ENCODE measurements around the gene S100Z.
"Not testable (repeated sequence)": the region's sequence is repeated elsewhere in the genome, so short reads cannot be mapped to it uniquely, and the experiment has no call there.

The S100Z gene

DNA sequence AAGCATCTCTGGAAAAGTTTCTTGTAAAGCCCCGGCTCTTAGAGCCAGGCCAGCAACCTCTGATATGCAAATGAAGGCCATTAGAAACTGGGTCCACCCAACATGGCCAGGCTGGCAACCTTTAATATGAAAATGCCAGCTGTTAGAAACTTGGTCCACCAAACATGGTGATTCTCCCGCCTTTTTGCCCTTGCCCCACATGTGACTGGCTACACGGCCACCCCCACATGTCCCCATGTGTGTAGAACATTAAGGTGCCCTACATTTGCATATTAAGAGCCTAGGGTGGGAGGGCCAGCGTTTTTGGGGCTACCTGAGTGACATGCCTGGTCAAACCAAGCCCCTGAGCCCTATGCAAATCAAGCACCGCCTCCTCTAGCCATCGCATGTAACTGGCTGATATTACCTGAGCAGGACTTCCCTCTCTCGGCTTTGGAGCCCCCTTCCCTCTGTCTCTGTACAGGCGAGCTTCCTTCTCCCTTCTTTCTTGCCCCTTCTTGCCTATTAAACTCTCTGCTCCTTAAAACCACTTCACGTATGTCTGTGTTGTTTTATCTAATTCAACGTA is 39.0 kb downstream of the S100Z start:
- no peak for DNase-seq

DNA sequence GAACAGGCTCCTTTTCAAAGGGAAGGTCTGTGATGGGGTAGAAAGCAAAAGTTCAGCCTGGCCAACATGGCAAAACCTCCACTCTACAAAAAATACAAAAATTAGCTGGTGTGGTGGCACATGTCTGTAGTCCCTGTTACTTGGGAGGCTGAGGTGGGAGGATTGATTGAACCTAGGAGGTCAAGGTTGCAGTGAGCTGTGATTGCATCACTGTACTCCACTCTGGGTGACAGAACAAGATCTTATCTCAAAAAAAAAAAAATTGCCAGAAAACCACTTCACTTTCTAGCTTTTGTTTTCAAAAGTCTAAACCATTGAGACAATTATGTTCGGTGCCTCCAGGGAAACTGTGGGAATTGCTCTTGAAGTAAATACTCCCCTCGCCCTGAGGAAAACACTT is 43.5 kb downstream of the S100Z start:
- DNase-seq: no peak

DNA sequence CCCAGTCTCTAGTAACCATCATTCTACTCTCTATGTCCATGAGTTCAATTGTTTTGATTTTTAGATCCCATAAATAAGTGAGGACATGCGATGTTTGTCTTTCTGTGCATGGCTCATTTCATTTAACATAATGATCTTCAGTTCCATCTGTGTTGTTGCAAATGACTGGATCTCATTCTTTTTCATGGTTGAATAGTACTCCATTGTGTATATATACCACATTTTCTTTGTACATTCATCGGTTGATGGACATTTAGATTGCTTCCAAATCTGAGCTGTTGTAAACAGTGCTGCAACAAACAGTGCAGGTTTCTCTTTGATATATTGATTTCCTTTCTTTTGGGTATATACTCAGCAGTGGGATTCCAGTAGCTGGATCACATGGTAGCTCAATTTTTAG is 46.4 kb downstream of the S100Z start:
- no peak for DNase-seq

DNA sequence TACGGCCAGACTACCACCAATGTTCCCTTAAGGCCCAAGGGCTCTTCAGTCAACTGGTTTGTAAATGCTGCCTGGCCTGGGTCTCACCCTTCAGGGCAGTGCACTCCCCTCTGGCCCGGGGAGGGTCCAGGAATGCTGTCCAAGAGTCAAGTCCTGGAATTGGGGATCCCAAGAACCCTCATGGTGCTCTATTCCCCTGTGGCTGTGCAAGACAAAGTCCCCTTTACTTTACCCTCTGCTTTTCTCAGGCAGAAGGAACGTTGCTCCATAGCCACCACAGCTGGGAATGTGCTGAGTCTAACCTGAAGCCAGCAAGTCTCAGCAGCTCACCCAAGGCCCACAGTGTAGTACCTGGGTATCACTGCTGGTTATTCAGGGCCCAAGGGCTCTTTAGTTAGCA is 51.7 kb downstream of the S100Z start:
- no peak for DNase-seq

DNA sequence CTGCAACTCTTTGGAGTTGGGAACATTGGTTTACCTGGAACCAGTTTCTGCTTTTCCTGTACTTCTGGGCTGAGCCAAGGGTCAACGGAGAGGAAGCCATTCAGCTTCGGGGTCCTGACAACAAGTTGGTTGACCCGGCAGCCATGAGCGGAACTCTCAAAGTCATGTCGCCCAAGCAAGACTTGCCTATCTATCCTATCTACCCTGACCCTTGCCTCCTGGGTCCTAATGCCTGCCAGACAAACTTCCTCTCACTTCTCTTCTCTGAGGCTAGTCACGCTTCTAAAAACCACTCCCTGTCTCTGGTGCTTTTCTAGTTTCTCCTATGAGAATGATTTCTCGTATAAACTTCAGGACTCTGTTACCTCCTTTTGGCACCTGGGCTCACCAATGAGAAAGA is 58.4 kb downstream of the S100Z start:
- DNase-seq: no peak

DNA sequence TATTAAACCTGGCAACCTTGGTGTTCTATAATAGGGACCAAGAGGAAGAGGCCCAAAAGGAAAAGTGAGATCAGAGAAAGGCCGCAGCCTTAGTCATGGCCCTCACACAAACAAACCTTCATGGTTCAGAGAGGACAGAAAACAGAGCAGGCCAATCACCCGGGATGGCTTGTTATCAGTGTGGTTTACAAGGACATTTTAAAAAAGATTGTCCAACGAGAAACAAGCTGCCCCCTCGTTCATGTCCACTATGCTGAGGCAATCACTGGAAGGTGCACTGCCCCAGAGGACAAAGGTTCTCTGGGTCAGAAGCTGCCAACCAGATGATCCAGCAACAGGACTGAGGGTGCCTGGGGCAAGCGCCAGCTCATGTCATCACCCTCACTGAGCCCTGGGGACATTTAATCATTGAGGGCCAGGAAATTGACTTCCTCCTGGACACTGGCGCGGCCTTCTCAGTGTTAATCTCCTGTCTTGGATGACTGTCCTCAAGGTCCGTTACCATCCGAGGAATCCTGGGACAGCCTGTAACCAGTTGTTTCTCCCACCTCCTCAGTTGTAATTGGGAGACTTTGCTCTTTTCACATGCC is 60.6 kb downstream of the S100Z start:
- not testable (repeated sequence) for DNase-seq

DNA sequence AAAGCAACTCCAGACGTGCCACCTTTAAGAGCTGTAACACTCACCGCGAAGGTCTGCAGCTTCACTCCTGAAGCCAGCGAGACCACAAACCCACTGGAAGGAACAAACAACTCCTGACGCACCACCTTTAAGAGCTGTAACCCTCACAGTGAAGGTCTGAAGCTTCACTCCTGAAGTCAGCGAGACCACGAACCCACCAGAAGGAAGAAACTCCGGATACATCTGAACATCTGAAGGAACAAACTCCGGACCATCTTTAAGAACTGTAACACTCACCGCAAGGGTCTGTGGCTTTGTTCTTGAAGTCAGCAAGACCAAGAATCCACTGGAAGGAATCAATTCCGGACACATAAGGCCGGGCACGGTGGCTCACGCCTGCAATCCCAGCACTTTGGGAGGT is 64.9 kb downstream of the S100Z start:
- not testable (repeated sequence) for DNase-seq

DNA sequence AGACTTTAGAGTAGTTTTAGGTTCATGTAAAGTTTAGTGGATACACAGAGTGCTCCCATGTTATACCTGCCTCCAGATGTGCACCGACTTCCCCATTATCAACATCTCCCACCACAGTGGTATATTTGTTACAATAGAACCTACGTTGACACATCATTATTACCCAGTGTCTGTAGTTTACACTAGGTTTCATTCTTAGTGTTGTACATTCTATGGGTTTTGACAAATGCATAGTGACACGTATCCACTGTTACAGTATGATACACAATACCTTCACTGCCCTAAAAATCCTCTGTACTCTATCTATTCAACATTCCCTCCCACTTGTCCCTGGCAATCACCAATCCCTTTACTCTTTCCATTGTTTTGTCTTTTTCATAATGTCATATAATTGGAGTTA is 68.7 kb downstream of the S100Z start:
- DNase-seq: no peak

DNA sequence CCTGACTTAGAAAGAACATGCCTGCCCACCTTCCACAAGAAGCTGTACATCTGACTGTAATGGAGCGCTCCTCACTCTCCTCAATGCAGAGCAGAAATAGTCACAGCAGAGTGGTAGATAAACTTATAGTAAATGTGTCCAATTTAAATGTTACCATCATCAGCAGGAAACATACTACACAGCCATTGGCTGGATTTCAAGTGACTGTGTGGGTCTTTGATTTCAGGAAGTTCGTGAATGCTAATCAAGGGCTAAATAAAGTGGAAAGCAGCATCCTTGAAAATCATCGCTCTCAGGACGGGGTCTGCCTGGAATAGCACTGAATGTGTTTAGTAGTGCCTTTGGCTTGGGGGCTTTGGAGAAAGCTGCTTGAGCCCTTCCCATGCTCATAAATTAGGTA is 70.7 kb downstream of the S100Z start:
- no peak for DNase-seq

DNA sequence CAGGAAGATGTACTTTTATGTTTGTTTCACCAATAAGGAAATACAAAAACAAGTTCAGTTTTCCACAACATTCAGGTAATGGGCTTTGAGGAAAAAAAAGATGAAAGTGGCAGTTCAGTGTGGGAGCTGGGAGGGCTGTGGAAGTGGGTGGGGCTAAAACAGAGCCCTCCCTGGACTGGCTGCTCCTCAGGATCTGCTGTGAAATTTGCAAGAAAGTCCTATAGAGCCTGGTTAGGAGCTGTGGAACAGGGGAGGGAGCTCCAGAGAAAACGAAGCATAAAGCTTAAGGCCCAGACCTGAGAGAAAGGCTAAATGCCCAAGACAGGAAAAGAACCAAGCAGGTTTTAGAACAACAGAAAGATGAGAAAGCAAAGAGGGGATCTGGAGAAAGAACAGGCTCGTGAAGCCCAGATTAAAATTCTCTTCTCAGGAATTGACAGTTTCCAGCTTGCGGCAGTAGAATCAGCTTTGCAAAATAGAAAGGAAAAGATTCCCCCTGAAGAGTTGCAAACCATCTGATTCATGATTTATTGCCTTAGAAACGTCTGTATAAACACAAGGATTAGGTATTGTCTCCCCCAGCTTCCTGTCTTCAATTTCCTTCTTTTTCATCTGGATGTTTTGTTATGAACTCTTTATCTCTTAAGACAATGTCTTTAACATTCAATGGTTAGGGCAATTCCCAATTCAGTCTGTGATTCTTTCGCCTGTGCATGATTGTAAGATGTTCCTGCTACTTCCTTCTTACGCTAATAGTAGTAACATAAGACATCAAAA is 76.7 kb downstream of the S100Z start:
- DNase-seq: no peak

DNA sequence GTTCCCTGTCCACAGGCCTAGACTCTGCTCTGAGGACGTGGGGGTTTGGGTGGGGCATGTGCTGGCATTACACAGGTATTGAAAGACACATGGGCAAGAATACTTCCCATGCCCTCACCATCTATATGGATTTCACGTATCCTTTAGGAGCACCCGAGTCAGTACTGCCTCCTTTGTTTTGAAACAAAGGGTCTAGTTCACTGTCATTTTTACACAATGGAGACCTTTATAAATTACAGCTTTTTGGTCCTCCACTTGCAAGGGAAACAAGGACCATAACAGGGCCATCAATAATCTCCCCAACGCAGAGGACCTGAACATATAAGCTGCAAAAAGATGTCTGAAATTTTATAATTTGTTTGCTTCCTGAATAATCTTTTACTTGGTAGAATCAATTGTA is 78.1 kb downstream of the S100Z start:
- no peak for DNase-seq

DNA sequence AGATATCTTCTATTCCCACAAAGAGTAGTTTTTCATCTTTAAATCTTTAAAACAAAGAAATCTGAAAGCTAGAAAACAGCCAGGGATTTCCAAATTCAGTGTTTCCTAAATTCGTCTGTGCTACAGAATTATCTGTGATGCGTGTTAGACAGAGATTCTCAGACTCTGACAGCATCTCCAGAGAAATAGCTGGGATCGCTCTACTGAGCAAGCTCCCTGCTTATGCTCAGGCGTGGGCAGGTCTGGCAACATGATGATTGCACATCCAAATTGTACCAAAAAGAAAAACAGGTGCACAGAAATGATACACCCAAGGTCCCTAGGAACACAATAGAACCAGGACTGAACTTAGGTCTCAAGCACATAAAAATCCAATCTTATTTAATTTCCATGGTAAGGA is 80.3 kb downstream of the S100Z start:
- no peak for DNase-seq

DNA sequence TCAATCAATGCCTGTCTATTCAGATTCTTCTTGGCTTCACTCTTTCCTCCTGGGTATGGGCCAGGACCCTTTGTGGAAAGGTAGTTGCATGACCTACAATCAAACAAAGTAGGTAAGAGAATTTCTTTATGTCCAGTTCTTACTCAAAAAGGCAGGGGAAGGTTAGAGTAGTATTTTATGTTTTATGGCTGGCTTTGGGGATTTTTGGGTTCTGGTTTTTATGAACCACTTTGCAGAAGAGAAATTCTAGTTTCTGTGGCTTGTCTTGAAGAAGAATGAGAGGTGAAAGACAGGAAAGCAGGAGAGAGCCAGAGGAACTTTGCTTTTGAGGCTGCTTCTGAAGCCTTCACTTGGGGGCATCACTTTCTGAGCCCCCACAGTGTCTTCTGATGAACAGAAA is 88.4 kb downstream of the S100Z start:
- no peak for DNase-seq

DNA sequence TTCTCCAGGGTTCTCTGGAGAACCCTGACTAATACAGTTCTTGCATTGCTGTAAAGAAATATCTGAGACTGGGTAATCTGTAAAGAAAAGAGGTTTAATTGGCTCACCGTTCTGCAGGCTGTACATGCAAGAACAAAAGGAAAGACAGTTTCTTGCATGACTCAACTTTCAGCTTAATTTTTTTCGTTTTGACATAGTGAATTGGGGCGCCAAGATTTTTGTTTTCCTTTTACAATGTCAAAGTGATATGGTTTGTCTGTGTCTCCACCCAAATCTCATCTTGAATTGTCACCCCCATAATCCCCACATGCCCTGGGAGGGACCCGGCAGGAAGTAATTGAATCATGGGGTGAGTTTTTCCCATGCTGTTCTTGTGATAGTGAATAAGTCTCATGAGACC is 91.2 kb downstream of the S100Z start:
- no peak for DNase-seq

DNA sequence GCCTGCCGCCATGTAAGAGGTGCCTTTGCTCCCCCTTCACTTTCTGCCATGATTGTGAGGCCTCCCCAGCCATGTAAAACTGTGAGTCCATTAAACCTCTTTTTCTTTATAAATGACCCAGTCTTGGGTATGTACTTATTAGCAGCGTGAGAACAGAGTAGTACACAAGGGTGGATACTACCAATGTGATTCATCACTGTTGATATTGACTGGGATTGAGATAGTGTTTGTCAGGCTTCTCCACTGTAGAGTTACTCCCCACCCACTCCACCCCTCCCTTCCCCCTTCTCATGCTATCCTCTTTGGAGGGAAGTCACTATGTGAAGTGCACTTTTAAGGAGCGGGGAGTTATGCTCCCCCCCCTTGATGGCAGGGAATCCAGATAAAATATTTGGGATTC is 91.6 kb downstream of the S100Z start:
- DNase-seq: no peak

DNA sequence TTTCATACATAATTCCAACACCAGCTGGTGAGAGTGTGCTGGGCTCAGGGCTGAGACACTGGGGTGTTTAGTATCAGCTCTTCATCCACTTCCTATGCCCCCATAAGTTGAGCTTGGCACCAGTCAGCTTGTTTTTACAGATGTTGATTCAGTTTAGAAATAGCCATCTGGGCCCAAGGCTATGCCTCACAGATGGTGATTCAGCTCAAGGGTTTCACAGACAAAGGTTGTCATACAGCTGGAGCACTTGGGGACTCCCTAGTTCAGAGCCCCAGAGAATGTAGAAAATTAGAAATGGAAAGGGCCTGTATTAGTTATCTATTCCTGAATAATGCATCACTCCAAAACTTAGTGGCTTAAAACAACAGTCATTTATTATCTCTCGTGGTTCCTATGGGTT is 92.8 kb downstream of the S100Z start:
- DNase-seq: no peak

DNA sequence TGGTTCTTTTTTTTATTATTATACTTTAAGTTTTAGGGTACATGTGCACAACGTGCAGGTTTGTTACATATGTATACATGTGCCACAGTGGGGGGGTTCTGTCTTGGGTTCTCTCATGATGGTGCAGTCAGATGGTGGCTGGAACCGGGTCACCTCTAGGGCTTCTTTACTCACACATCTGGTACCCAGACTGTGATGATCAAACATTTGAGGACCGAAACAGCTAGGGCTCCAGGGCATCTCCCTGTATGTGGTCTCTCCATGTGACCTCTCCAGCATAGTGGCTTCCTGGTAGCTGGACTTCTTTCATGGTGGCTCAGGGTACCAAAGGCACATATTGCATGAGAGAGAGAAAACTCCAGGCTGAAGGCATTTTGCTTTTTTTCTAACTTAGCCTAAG is 93.2 kb downstream of the S100Z start:
- no peak for DNase-seq

DNA sequence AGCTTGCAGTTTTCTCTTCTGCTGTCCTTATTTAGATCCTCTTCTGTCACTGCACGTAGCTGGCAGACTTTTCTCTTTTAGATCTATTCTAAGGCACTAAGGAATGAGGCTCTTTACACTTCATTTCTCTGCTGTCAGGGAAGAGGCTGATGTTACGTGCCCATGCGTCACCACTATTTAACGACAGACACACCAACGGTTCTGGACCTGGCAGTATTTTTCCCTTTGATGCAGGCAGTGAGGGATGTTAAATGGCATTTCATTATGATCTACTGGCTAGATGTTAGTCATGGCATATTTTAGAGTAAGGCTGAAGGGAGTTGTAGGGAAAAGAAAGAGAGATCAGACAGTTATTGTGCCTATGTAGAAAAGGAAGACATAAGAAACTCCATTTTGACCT is 94.8 kb downstream of the S100Z start:
- DNase-seq: no peak

DNA sequence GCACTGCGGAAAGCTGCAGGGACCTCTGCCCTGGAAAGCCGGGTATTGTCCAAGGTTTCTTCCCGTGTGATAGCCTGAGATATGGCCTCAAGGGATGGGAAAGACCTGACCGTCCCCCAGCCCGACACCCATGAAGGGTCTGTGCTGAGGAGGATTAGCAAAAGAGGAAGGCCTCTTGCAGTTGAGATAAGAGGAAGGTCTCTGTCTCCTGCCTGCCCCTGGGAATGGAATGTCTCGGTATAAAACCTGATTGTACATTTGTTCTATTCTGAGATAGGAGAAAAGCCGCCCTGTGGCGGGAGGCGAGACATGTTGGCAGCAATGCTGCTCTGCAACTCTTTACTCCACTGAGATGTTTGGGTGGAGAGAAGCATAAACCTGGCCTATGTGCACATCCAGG is 95.4 kb downstream of the S100Z start:
- not testable (repeated sequence) for DNase-seq

DNA sequence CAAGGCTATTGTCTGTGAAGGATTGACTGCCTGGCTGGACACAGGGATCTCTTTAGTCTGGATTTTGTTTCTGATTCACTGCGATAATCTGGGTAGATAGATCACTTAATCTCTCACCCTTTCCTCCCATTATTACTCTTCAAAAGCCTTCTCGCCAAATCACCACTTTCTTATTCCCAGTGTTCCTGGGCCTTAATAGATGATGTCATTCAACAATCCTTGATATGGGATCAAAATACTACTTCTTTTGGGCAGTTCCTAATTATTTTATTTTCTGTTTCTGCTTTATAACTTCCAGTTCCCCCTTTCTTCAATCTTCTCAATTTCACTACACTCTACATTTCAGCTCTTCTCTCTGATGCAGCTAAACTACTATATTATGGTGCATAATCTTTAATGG is 96.3 kb downstream of the S100Z start:
- DNase-seq: no peak

DNA sequence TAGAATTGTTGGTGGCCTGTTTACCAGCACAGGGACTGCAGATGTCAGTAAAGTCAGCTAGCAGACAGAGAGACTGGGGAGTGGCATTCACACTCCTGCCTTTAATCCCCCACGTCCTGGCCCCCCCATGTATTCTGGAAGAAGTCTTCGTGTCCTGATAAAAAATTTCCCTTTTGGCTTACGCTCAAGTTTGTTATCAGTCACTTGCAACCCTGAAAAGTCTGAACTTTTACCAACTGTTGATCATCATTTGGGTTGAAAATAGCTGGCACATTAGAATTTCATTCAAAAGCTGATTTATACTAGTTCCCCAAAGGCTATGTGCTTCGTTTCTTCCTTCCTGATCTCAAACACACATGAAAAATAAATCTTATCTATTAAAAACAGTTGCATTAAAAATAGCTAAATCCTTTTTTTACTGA is 97.3 kb downstream of the S100Z start:
- DNase-seq: no peak

DNA sequence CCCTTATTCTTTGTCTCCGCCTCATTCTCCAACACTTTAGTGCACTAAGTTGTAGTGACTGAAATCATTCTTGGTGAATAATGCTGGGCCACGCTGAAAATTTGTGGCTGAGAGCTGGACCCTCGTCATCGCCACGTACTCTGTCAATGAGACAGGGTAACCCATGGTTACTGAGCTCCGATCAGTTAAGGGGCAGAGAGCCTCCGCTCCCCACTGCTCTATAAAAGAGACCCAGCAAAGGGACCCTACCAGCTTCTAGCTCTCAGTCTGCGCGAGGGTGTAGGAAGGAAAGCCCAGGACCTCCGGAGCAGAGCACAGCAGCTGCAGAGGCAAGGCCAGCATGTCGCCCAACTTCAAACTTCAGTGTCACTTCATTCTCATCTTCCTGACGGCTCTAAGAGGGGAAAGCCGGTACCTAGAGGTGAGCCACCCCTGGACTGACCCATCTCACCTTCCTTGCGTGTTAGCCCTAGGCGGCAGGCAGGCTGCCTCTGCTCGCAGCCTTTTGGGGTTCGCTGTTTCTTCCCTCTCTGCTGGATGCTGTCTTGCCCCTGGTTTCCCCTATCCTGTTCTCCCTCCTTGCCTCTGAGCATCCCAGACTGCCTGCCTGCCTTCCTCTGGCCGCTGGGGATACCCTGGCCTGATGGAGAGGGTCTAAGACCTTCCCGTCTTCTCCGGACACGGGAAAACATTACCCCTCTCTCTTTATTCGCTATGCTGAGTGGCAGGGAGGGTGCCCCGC is 103.2 kb downstream of the S100Z start, which contains the start of gene CRHBP:
Gene CRHBP (plus strand): TSS at position 251 of the 742 bp plus-strand sequence. CDS start 90 bp downstream, at position 341.
- no peak for DNase-seq

DNA sequence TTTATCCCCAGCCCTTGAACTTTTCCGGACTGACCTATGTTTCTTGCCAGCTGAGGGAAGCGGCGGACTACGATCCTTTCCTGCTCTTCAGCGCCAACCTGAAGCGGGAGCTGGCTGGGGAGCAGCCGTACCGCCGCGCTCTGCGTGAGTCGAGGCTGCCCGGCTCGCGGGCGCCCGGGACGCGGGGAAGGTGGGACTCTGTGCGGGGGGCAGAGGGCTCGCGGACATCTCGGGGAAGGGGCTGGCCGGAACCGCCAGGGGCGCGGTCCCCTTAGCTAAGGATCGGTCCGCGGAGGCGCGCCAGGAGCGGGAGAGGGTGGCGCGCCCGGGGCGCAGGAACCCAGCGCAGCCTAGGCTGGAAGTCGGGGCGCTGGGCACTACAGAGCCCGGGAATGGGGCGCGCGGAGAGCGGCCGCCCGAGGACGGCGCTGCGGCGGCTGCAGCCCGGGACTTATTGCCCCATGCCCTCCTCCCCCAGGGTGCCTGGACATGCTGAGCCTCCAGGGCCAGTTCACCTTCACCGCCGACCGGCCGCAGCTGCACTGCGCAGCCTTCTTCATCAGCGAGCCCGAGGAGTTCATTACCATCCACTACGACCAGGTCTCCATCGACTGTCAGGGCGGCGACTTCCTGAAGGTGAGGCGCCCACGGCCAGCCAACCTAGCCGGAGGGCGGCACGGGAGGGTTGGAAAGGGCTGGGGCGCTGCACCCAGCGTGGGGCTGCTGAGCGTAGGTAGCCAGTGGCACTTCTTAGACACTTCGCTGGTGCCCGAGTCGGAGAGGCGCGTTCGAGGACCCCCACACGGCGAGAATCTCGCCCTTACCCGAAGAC is 104.0 kb downstream of the S100Z start:
- no peak for DNase-seq

Data from activated CD8-positive, alpha-beta memory T cell treated with anti-CD3 and anti-CD28 coated beads for 24 hours (primary cell).